Measurements from ENCODE around the gene SYNE2. TPM values are rescaled to one million over a fixed set of nuclear protein-coding genes. Genes with fewer than 3 reads are reported as not detected.
A peak's percentile ranks its signal among the peaks of the same experiment; 100 is the strongest.

The SYNE2 gene
- total RNA-seq, 2 experiments from 2014 or later: 18.4 to 21.8 TPM

GRCh38 chr14:63960926-63961567, 108.2 kb downstream of the SYNE2 start:
- ChIA-PET CTCF (no interaction called here), POLR2A (no interaction called here)
- Mint-ChIP-seq H3K27ac (no peak overlapping the region), H3K27me3 (no peaks in the 10 kb centered on the region), H3K36me3 (ENCODE audit: low read depth) (peaks cover 4% of the 10 kb centered on the region), H3K4me3 (no peak overlapping the region), H3K9me3 (ENCODE audit: low read depth) (no peaks in the 10 kb centered on the region), H3K4me1 (no peaks in the 10 kb centered on the region)
- intact Hi-C loops (cut with DNase I, micrococcal nuclease): no loop called here
- DNase-seq: no peak
- no peak for ATAC-seq

DNA sequence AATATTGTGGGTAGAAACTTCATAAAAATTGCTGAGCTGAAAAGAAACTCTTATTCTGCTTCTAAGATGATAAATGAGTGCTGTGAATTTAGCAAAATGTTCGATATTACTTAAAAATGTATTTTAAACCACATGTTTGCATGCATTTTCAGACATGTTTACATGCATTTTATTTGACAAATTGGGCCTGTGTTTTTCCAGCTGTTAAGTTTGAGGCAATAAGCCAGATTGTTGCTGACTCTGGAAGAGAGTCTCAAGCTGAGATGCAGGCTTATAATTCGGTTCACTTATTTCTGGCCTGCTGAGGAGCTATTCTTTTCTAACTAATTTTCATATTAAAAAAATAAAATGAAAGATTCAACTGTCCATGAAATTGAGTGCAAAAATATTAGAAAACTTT, 110.1 kb downstream of the SYNE2 start:
- H3K4me3 Mint-ChIP-seq: no peak overlapping the region
- intact Hi-C loops (cut with DNase I, micrococcal nuclease): no loop called here
- H3K9me3 Mint-ChIP-seq (ENCODE audit: low read depth): no peaks in the 10 kb centered on the region
- no peaks in the 10 kb centered on the region for H3K4me1 Mint-ChIP-seq
- no peaks in the 10 kb centered on the region for H3K27me3 Mint-ChIP-seq
- no peaks in the 10 kb centered on the region for H3K36me3 Mint-ChIP-seq (ENCODE audit: low read depth)
- ChIA-PET POLR2A (no interaction called here), CTCF (interaction anchor here (0.8 kb wide), 1 partner anchor 48 kb away, joined by 3 read pairs; no protein-coding TSS in a partner anchor)
- no peak overlapping the region for H3K27ac Mint-ChIP-seq
- DNase-seq: no peak
- no peak for ATAC-seq

DNA sequence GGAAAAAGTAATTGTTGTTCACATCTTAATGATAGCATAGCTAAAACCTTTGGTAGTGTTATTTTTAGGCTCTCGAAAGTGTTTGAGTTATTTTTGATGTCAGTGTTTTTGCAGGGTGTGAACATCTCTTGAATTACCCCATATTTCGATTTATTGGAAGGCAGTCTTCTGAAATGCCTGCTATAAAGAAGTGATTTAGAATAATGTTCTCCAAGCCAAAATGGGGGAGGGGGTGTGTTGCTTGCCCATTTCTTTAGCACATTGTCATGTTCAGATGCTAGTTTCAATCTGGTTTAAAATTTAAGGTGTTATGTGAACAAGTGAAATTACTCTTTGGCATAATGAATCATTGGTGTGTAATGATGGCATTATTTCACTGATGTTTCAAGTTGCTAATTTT, 110.6 kb downstream of the SYNE2 start:
- ATAC-seq (no peak), DNase-seq (no peak)
- H3K36me3 Mint-ChIP-seq (ENCODE audit: low read depth): no peaks in the 10 kb centered on the region
- H3K4me3 Mint-ChIP-seq: no peak overlapping the region
- no peaks in the 10 kb centered on the region for H3K27me3 Mint-ChIP-seq
- ChIA-PET POLR2A (no interaction called here), CTCF (interaction anchor here (0.8 kb wide), 1 partner anchor 48 kb away, joined by 3 read pairs; no protein-coding TSS in a partner anchor)
- no peaks in the 10 kb centered on the region for H3K4me1 Mint-ChIP-seq
- H3K9me3 Mint-ChIP-seq (ENCODE audit: low read depth): no peaks in the 10 kb centered on the region
- no peak overlapping the region for H3K27ac Mint-ChIP-seq
- intact Hi-C loops (cut with DNase I, micrococcal nuclease): no loop called here

- Mint-ChIP-seq H3K4me3 (no peak overlapping the region), H3K9me3 (ENCODE audit: low read depth) (no peaks in the 10 kb centered on the region), H3K36me3 (ENCODE audit: low read depth) (peaks cover 4% of the 10 kb centered on the region), H3K27me3 (no peaks in the 10 kb centered on the region), H3K27ac (no peak overlapping the region), H3K4me1 (no peaks in the 10 kb centered on the region)
- DNase-seq (no peak), ATAC-seq (no peak)
- intact Hi-C loops (cut with DNase I, micrococcal nuclease): no loop called here
- CTCF ChIA-PET: no interaction called here
- POLR2A ChIA-PET: no interaction called here
These were observed 111.3 kb downstream of the SYNE2 start for GRCh38 chr14:63964113-63964512.

- ChIA-PET CTCF (interaction anchor here (0.5 to 0.7 kb wide), 2 partner anchors 392 to 1514 kb away, joined by 3 to 5 read pairs; no protein-coding TSS in a partner anchor), POLR2A (interaction anchor here (0.5 to 0.6 kb wide), 2 partner anchors 103 to 289 kb away, joined by 3 read pairs; no protein-coding TSS in a partner anchor)
- intact Hi-C loops (cut with DNase I, micrococcal nuclease): no loop called here
- ATAC-seq (no peak), DNase-seq (no peak)
- H3K27me3 Mint-ChIP-seq: no peaks in the 10 kb centered on the region
- H3K9me3 Mint-ChIP-seq (ENCODE audit: low read depth): no peaks in the 10 kb centered on the region
- no peaks in the 10 kb centered on the region for H3K4me1 Mint-ChIP-seq
- H3K36me3 Mint-ChIP-seq (ENCODE audit: low read depth): peaks cover 4% of the 10 kb centered on the region
- H3K27ac Mint-ChIP-seq: no peak overlapping the region
- H3K4me3 Mint-ChIP-seq: no peak overlapping the region
These were observed 113.6 kb downstream of the SYNE2 start for GRCh38 chr14:63966407-63966806.

- CTCF ChIA-PET: no interaction called here
These were observed 119.6 kb downstream of the SYNE2 start for GRCh38 chr14:63972323-63972932.

GRCh38 chr14:63974176-63974575, 121.4 kb downstream of the SYNE2 start:
- DNase-seq: no peak
- no peaks in the 10 kb centered on the region for H3K9me3 Mint-ChIP-seq (ENCODE audit: low read depth)
- no peak overlapping the region for H3K4me3 Mint-ChIP-seq
- H3K36me3 Mint-ChIP-seq (ENCODE audit: low read depth): peaks cover 8% of the 10 kb centered on the region
- no peaks in the 10 kb centered on the region for H3K4me1 Mint-ChIP-seq
- intact Hi-C loops (cut with DNase I, micrococcal nuclease): no loop called here
- H3K27me3 Mint-ChIP-seq: no peaks in the 10 kb centered on the region
- no peak for ATAC-seq
- no peak overlapping the region for H3K27ac Mint-ChIP-seq
- ChIA-PET CTCF (no interaction called here), POLR2A (no interaction called here)

More at GRCh38 chr14:63972323-63972932, 119.6 kb downstream of the SYNE2 start:
- Mint-ChIP-seq H3K36me3 (ENCODE audit: low read depth) (peaks cover 6% of the 10 kb centered on the region), H3K9me3 (ENCODE audit: low read depth) (no peaks in the 10 kb centered on the region), H3K4me1 (no peaks in the 10 kb centered on the region), H3K27ac (no peak overlapping the region), H3K27me3 (no peaks in the 10 kb centered on the region), H3K4me3 (no peak overlapping the region)
- ATAC-seq: no peak
- intact Hi-C loops (cut with DNase I, micrococcal nuclease): no loop called here
- POLR2A ChIA-PET: no interaction called here
- no peak for DNase-seq

DNA sequence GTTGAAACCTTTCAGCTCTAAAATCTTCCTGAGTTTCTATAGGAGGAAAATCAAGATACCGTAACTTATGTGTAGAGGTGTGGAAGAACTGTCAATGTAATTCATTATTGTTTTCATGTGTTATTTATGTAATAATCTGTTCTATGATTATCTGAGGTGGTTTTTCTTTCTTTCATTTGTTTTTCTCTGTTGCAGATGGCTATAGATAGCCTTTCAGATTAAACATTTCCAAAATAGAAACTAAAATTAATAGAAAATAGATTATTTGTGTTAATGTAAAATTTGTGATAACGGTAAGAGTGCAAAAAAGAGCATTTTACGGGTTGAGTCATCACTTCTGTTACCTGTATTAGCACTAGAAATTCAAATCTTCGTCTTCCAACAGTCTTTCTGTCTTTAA, 128.8 kb downstream of the SYNE2 start:
- Mint-ChIP-seq H3K27me3 (no peaks in the 10 kb centered on the region), H3K27ac (no peak overlapping the region), H3K9me3 (ENCODE audit: low read depth) (no peaks in the 10 kb centered on the region), H3K4me3 (no peak overlapping the region), H3K4me1 (peaks cover 6% of the 10 kb centered on the region), H3K36me3 (ENCODE audit: low read depth) (peaks cover 8% of the 10 kb centered on the region)
- ChIA-PET CTCF (no interaction called here), POLR2A (interaction anchor here (0.6 kb wide), 1 partner anchor 99 kb away, joined by 4 read pairs; no protein-coding TSS in a partner anchor)
- ATAC-seq: no peak
- intact Hi-C loops (cut with DNase I, micrococcal nuclease): loop anchor here in 1 of 2 experiments (5.0 kb wide), 1 partner anchor 124 kb away; no protein-coding TSS in a partner anchor
- DNase-seq: no peak

- Mint-ChIP-seq H3K9me3 (ENCODE audit: low read depth) (no peaks in the 10 kb centered on the region), H3K4me1 (peaks cover 7% of the 10 kb centered on the region), H3K27me3 (no peaks in the 10 kb centered on the region), H3K36me3 (ENCODE audit: low read depth) (peaks cover 8% of the 10 kb centered on the region), H3K27ac (no peak overlapping the region), H3K4me3 (no peak overlapping the region)
- ChIA-PET POLR2A (interaction anchor here (0.6 kb wide), 1 partner anchor 99 kb away, joined by 4 read pairs; no protein-coding TSS in a partner anchor), CTCF (no interaction called here)
- intact Hi-C loops (cut with DNase I, micrococcal nuclease): loop anchor here in 1 of 2 experiments (5.0 kb wide), 1 partner anchor 125 kb away; no protein-coding TSS in a partner anchor
- DNase-seq (no peak), ATAC-seq (no peak)
These were observed 129.4 kb downstream of the SYNE2 start for GRCh38 chr14:63982156-63982555.

DNA sequence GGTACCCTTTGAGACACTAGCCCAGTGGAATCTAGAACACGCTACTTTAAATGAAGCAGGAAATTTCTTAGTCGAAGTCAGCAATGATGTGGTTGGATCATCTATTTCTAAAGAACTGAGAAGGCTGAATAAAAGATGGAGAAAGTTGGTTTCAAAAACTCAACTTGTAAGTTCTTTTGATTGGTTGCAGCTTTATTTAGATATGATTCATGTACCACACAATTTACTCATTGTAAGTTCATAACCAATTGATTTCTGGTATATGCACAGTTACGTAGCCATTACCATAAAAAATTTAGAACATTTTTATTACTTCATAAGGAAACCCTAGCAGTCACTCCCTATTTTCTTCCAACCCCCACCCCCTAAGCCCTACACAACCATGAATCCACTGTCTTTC, 129.8 kb downstream of the SYNE2 start:
- H3K4me3 Mint-ChIP-seq: no peak overlapping the region

DNA sequence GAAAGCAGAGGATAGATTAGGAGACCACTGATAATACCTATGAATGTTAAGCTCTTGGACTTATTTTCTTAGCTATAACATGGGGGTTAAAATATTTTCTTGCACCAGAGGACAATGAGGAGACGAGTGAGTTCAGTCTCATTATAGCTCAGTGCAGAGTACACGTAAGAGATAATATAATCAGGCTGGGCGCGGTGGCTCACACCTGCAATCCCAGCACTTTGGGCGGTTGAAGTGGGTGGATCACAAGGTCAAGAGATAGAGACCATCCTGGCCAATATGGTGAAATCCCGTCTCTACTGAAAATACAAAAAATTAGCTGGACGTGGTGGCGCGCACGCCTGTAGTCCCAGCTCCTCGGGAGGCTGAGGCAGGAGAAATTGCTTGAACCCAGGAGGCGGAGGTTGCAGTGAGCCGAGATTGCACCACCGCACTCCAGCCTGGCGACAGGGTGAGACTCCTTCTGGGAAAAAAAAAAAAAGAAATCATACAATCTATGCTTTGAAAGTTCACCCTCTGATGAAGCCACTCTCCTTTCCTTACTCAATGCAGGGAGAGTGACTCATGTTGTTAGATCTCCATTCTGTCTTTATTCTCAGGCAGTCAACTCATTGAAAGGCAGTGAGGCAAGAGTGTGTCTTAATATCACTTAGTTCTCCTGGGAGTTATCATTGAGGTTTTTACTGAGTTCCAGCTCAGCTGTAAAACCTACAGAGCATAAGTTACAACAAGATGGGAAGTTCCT, 134.2 kb downstream of the SYNE2 start:
- ChIA-PET POLR2A (no interaction called here), CTCF (no interaction called here)
- intact Hi-C loops (cut with DNase I, micrococcal nuclease): no loop called here

More for the DNA sequence above, 129.8 kb downstream of the SYNE2 start:
- DNase-seq (no peak), ATAC-seq (peak; percentile 69)
- Mint-ChIP-seq H3K27ac (no peak overlapping the region), H3K36me3 (ENCODE audit: low read depth) (peaks cover 10% of the 10 kb centered on the region), H3K27me3 (no peaks in the 10 kb centered on the region), H3K4me1 (peaks cover 8% of the 10 kb centered on the region), H3K9me3 (ENCODE audit: low read depth) (no peaks in the 10 kb centered on the region)
- CTCF ChIA-PET: no interaction called here
- POLR2A ChIA-PET: no interaction called here
- intact Hi-C loops (cut with DNase I, micrococcal nuclease): loop anchor here in 1 of 2 experiments (5.0 kb wide), 1 partner anchor 125 kb away; no protein-coding TSS in a partner anchor

More for the DNA sequence above, 134.2 kb downstream of the SYNE2 start:
- no peaks in the 10 kb centered on the region for H3K27me3 Mint-ChIP-seq
- DNase-seq (no peak), ATAC-seq (no peak)
- H3K9me3 Mint-ChIP-seq (ENCODE audit: low read depth): no peaks in the 10 kb centered on the region
- no peak overlapping the region for H3K27ac Mint-ChIP-seq
- peaks cover 14% of the 10 kb centered on the region for H3K4me1 Mint-ChIP-seq
- H3K36me3 Mint-ChIP-seq (ENCODE audit: low read depth): peaks cover 13% of the 10 kb centered on the region
- H3K4me3 Mint-ChIP-seq: no peak overlapping the region

All from activated CD4-positive, alpha-beta T cell treated with anti-CD3 and anti-CD28 coated beads for 36 hours (primary cell).